Neuronal stem cell (in vitro differentiated cells): ENCODE data around the gene CLRN1.

ENCODE experiments used
- DNase-seq: peaks from one replicate; pipeline ENCODE4 v3.0.0-alpha.2; 2013; ENCODE audit warnings: low spot score
- H2AFZ ChIP-seq: one replicate; pipeline ENCODE4 v1.6.1; 2013; ENCODE audit warnings: mild to moderate bottlenecking, low read length, inconsistent platforms
- H2AK5ac ChIP-seq: 2 replicates; pipeline ENCODE4 v1.6.1; 2013; ENCODE audit warnings: low read depth, mild to moderate bottlenecking, inconsistent platforms, low read length, moderate library complexity, mixed read lengths
- H2BK120ac ChIP-seq: 2 replicates; pipeline ENCODE4 v1.6.1; 2013; ENCODE audit warnings: low read depth, mild to moderate bottlenecking, inconsistent platforms, low read length, moderate library complexity, mixed read lengths
- H2BK12ac ChIP-seq: one replicate; pipeline ENCODE4 v1.6.1; 2013; ENCODE audit warnings: low read length, inconsistent platforms
- H2BK15ac ChIP-seq: 2 replicates; pipeline ENCODE4 v1.6.1; 2013; ENCODE audit warnings: mild to moderate bottlenecking, low read length, inconsistent platforms, mixed read lengths
- H2BK5ac ChIP-seq: one replicate; pipeline ENCODE4 v1.6.1; 2013; ENCODE audit warnings: inconsistent platforms, mild to moderate bottlenecking, low read length, moderate library complexity
- H3K14ac ChIP-seq: one replicate; pipeline ENCODE4 v1.6.1; 2013; ENCODE audit warnings: low read length, inconsistent platforms
- H3K18ac ChIP-seq: 2 replicates; pipeline ENCODE4 v1.6.1; 2013; ENCODE audit warnings: low read length, inconsistent platforms
- H3K23ac ChIP-seq: 2 replicates; pipeline ENCODE4 v1.6.1; 2013; ENCODE audit warnings: low read depth, mild to moderate bottlenecking, mixed read lengths, low read length, inconsistent platforms; ENCODE audit not compliant: poor library complexity
- H3K27ac ChIP-seq: replicated peaks from 3 replicates; pipeline ENCODE4 v1.5.1; 2013; ENCODE audit warnings: low read length, inconsistent platforms
- H3K27me3 ChIP-seq, 3 experiments: 2 replicates each; pipeline ENCODE4 v1.6.1; 2013; ENCODE audit warnings: low read length in 3 of 3, mild to moderate bottlenecking in 2 of 3, inconsistent platforms in 1 of 3, low read depth in 1 of 3, mixed read lengths in 1 of 3, moderate library complexity in 1 of 3; ENCODE audit not compliant: control insufficient read depth in 3 of 3, insufficient read depth in 3 of 3
- H3K36me3 ChIP-seq, 2 donors: replicated peaks in 1 of 2; 2 replicates each; pipeline ENCODE4 v1.6.1; 2013; ENCODE audit warnings: low read length in 2 of 2; ENCODE audit not compliant: control insufficient read depth in 2 of 2, insufficient read depth in 2 of 2
- H3K4ac ChIP-seq: 2 replicates; pipeline ENCODE4 v1.6.1; 2013; ENCODE audit warnings: inconsistent platforms, mild to moderate bottlenecking, low read length, moderate library complexity
- H3K4me1 ChIP-seq, 2 donors: 1 replicate in 1 of 2; 2 replicates in 1 of 2; pipeline ENCODE4 v1.6.1; 2013; ENCODE audit warnings: low read length in 2 of 2, low read depth in 1 of 2; ENCODE audit not compliant: control insufficient read depth in 2 of 2, insufficient read depth in 1 of 2
- H3K4me2 ChIP-seq: one replicate; pipeline ENCODE4 v1.6.1; 2013; ENCODE audit warnings: mild to moderate bottlenecking, low read length, inconsistent platforms; ENCODE audit not compliant: insufficient read depth, poor library complexity, severe bottlenecking
- H3K4me3 ChIP-seq, 2 donors: 2 replicates each; pipeline ENCODE4 v1.5.1; 2013; ENCODE audit warnings: low read length in 2 of 2, mild to moderate bottlenecking in 2 of 2, inconsistent platforms in 1 of 2, moderate library complexity in 1 of 2
- H3K79me1 ChIP-seq: one replicate; pipeline ENCODE4 v1.6.1; 2013; ENCODE audit warnings: low read depth, mild to moderate bottlenecking, inconsistent platforms, low read length, moderate library complexity
- H3K9ac ChIP-seq: one replicate; pipeline ENCODE4 v1.6.1; 2013; ENCODE audit warnings: mild to moderate bottlenecking, low read depth, low read length, inconsistent platforms; ENCODE audit not compliant: poor library complexity
- H3K9me3 ChIP-seq, 2 donors: replicated peaks in 1 of 2; 2 replicates each; pipeline versions ENCODE3 to v1.6.1; 2013; ENCODE audit warnings: low read length in 2 of 2, mild to moderate bottlenecking in 2 of 2, inconsistent platforms in 1 of 2, low read depth in 1 of 2, mixed read lengths in 1 of 2, moderate library complexity in 1 of 2; ENCODE audit not compliant: control insufficient read depth in 2 of 2, insufficient read depth in 1 of 2
- H4K8ac ChIP-seq: one replicate; pipeline ENCODE4 v1.6.1; 2013; ENCODE audit warnings: low read depth, mild to moderate bottlenecking, inconsistent platforms, low read length, moderate library complexity
- H4K91ac ChIP-seq: one replicate; pipeline ENCODE4 v1.6.1; 2013; ENCODE audit warnings: low read length, low read depth, mild to moderate bottlenecking, inconsistent platforms; ENCODE audit not compliant: poor library complexity
- WGBS, 2 donors: extraction: QIAGEN DNeasy Blood & Tissue Kit; methylation state at CpG; one replicate each; pipeline ENCODE4 v1.1.7; 2013; ENCODE audit warnings: missing lambda C conversion rate in 2 of 2, mixed read lengths in 1 of 2; ENCODE audit not compliant: insufficient read length in 2 of 2, insufficient replicate concordance in 1 of 2; ENCODE audit errors: extremely low coverage in 2 of 2; 5-methylcytosine and 5-hydroxymethylcytosine counted together

Gene CLRN1

DNA sequence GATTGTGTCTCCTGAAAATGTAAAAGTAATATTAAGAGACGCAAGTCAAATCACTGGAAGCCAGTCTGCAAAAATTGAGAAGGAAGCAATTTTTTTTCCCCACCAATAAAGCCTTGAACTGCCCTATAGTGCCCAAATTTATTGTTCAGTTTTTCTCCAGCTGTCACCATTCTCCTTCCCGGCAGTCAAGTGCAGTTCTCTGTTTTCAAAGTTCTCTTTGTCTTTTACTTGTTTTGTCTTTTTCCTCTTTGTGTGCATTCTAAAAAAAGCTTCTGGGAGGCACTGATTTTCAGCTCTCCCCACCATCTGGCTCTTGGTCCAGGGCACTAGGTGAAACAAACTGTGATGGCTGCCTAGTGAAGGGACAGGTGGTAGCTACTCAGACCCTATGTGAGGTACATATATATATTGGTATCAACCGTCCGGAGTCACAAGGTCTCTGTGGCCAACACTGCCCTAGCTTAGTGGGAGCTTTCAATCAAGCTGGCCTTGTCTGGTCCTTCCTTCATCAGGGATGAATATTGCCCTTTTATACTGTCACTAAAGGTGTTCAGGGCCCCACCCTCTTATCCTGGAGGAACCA lies 6.1 kb upstream of the CLRN1 start:
- no peak overlapping the region for H3K14ac ChIP-seq
- no peak overlapping the region for H3K27ac ChIP-seq
- no peak overlapping the region for H4K91ac ChIP-seq
- H3K79me1 ChIP-seq: no peaks in the 10 kb centered on the region
- no peak overlapping the region for H3K4me3 ChIP-seq
- no peak for DNase-seq
- H3K4me2 ChIP-seq: no peak overlapping the region
- no peaks in the 10 kb centered on the region for H3K9me3 ChIP-seq
- no peak overlapping the region for H2AK5ac ChIP-seq
- H3K4ac ChIP-seq: no peak overlapping the region
- H2BK5ac ChIP-seq: no peak overlapping the region
- H3K27me3 ChIP-seq: no peaks in the 10 kb centered on the region
- no peak overlapping the region for H3K9ac ChIP-seq
- WGBS, 2 donors: no CpG with 5 or more reads among the region's 4 CpGs
- H3K36me3 ChIP-seq: no peaks in the 10 kb centered on the region
- H2AFZ ChIP-seq: no peak overlapping the region
- H3K4me1 ChIP-seq: no peaks in the 10 kb centered on the region
- no peak overlapping the region for H2BK120ac ChIP-seq
- no peak overlapping the region for H3K18ac ChIP-seq
- H4K8ac ChIP-seq: no peak overlapping the region
- H2BK12ac ChIP-seq: no peak overlapping the region
- no peak overlapping the region for H2BK15ac ChIP-seq
- no peak overlapping the region for H3K23ac ChIP-seq

DNA sequence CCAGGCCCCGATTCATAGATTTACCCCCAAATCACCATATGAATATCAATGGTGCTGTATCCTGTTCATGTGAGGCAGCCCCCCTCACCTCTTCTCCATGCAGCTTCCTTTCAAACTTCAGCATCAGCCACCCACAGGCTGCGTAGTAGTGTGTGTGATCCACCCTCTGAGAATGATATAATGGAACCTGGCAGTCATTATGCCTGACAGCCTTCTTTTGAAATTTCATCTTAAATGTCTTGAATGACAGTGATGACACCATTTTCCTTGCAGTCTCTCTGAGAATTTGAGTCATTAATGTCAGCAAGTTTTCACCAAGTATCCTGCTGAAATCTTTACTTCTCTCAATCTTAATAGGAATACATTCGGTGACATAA lies 3.5 kb upstream of the CLRN1 start:
- no peak overlapping the region for H3K14ac ChIP-seq
- no peaks in the 10 kb centered on the region for H3K9me3 ChIP-seq
- H3K27ac ChIP-seq: no peak overlapping the region
- H2BK12ac ChIP-seq: no peak overlapping the region
- no peak overlapping the region for H3K18ac ChIP-seq
- H3K36me3 ChIP-seq: no peaks in the 10 kb centered on the region
- H3K4me1 ChIP-seq: peaks cover 4 to 7% of the 10 kb centered on the region in 2 donors
- no peak overlapping the region for H4K8ac ChIP-seq
- H3K27me3 ChIP-seq: no peaks in the 10 kb centered on the region
- H3K4me3 ChIP-seq: no peak overlapping the region
- H3K79me1 ChIP-seq: no peaks in the 10 kb centered on the region
- H3K4ac ChIP-seq: no peak overlapping the region
- WGBS, 2 donors: no CpG with 5 or more reads among the region's 3 CpGs
- no peak overlapping the region for H2AK5ac ChIP-seq
- H2BK120ac ChIP-seq: no peak overlapping the region
- H3K9ac ChIP-seq: no peak overlapping the region
- H2BK15ac ChIP-seq: no peak overlapping the region
- no peak overlapping the region for H3K23ac ChIP-seq
- H2BK5ac ChIP-seq: no peak overlapping the region
- H4K91ac ChIP-seq: no peak overlapping the region
- H2AFZ ChIP-seq: no peak overlapping the region
- H3K4me2 ChIP-seq: no peak overlapping the region
- DNase-seq: no peak

DNA sequence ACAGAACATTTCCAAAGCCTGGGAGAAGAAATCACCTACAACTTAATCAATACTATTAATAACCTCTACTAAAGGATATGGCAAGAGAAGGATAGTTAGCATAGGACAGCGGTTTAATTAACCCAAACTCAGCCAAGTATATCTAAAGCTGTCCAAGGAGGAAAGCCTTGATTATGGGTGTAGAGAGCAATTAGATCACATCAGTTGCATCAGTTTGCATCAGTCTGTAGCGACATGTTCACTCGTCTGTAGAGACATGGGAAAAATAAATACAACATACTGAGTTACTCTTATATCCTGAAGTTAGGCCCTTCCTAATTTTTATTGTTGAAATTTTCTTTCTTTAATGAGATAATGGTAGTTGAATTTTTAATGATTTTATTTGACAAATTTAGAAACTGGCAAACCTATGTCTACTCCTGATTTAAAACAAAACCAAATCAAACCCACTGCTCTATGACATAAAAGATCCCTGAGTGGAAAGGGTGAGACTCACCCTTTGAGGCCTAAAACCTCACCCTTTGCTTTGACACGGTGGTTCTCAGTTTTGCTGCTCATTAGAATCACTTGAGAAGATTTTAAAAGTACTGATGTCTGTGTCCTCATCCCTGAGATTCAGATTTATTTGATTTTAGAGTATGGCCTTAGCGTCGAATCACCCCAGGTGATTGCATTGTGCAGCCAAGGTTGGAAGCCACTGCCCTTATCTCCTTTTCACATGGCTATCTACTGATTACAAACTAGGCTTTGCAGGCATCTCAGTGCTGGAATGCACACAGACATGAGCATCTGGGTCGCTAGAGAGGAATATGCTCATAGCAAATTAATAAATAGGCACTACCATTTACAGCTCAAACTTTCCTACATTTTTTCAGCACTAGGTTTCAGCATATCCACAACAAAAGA lies 2.8 kb upstream of the CLRN1 start:
- H2AFZ ChIP-seq: no peak overlapping the region
- H2BK12ac ChIP-seq: no peak overlapping the region
- peaks cover 4 to 7% of the 10 kb centered on the region in 2 donors for H3K4me1 ChIP-seq
- H3K36me3 ChIP-seq: no peaks in the 10 kb centered on the region
- H4K8ac ChIP-seq: no peak overlapping the region
- WGBS, 2 donors: no CpG with 5 or more reads among the region's 7 CpGs
- H4K91ac ChIP-seq: no peak overlapping the region
- no peak overlapping the region for H3K18ac ChIP-seq
- H3K9ac ChIP-seq: no peak overlapping the region
- H3K23ac ChIP-seq: no peak overlapping the region
- no peak overlapping the region for H2BK120ac ChIP-seq
- no peaks in the 10 kb centered on the region for H3K27me3 ChIP-seq
- H3K4me2 ChIP-seq: no peak overlapping the region
- no peak overlapping the region for H2BK15ac ChIP-seq
- H3K79me1 ChIP-seq: no peaks in the 10 kb centered on the region
- H3K27ac ChIP-seq: no peak overlapping the region
- H3K14ac ChIP-seq: no peak overlapping the region
- no peak overlapping the region for H3K4ac ChIP-seq
- no peak for DNase-seq
- no peaks in the 10 kb centered on the region for H3K9me3 ChIP-seq
- H2AK5ac ChIP-seq: no peak overlapping the region
- H2BK5ac ChIP-seq: no peak overlapping the region
- no peak overlapping the region for H3K4me3 ChIP-seq

DNA sequence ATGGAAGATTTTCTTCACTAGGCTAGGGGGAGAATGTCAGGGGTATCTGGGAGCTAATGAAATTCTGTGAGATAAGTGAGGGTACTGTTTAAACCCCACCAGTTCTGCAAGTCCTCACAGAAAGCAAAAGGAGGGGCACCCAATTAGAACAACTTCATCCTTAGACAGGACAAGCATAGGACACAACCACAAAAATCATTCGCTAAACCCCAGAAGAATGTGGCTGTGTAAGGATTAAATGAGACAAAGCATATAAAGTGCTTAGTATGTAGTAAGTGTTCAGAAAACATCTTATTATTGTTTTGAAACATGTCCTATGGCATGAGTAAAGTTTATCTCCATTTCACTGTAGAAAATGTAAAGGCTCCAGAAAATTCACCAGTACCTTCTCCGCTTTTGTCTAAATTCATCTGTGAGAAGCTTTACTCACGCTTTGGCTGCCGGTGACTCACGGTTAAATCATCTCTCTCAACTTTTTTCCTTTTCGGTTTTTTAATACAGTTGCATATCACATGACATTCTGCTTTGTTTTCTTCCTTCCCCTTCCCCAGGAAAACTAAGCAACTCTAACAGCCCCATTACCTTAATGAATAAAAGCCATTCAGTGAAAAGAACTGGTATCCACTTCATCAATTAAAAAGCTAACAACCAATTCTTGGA lies 1.7 kb downstream of the CLRN1 start:
- Histone ChIP-seq H3K9me3 (no peaks in the 10 kb centered on the region), H2BK120ac (no peak overlapping the region), H3K14ac (no peak overlapping the region), H3K27me3 (no peaks in the 10 kb centered on the region), H4K91ac (no peak overlapping the region), H2AK5ac (no peak overlapping the region), H3K79me1 (no peaks in the 10 kb centered on the region), H2BK15ac (no peak overlapping the region), H2BK5ac (no peak overlapping the region), H3K9ac (no peak overlapping the region), H3K36me3 (no peaks in the 10 kb centered on the region), H2BK12ac (no peak overlapping the region), H3K4ac (no peak overlapping the region), H3K27ac (peak overlapping the region; percentile 9), H3K18ac (no peak overlapping the region), H3K4me2 (no peak overlapping the region), H2AFZ (peak overlapping the region; percentile 38), H3K4me1 (peaks cover 8 to 15% of the 10 kb centered on the region in 2 donors), H3K23ac (no peak overlapping the region), H4K8ac (no peak overlapping the region), H3K4me3 (no peak overlapping the region)
- DNase-seq: no peak
- WGBS, 2 donors: no CpG with 5 or more reads among the region's 6 CpGs
